Liver (tissue), 3 donors: Measurements from ENCODE around the gene LURAP1L.

ENCODE experiments used
- CTCF ChIP-seq: fragments of 150-350 bp; IDR thresholded peaks from 2 replicates; pipeline ENCODE4 v1.5.1; 2017; ENCODE audit warnings: improper control_type of control experiment, low read depth, low read length; ENCODE audit not compliant: missing input control
- EGR1 ChIP-seq, 2 donors: IDR thresholded peaks; 2 replicates each; pipeline ENCODE4 v1.6.1; 2016 to 2018; ENCODE audit warnings: antibody characterized with exemption in 2 of 2, low read depth in 2 of 2
- GABPA ChIP-seq, 2 donors: IDR thresholded peaks in 1 of 2; conservative IDR thresholded peaks in 1 of 2; 2 replicates each; pipeline ENCODE4 v1.6.1; 2016; ENCODE audit warnings: antibody characterized with exemption in 2 of 2, mild to moderate bottlenecking in 1 of 2, moderate library complexity in 1 of 2
- HNF4A ChIP-seq, 2 donors: conservative IDR thresholded peaks; 2 replicates each; pipeline ENCODE4 v1.6.1; 2016; ENCODE audit warnings: antibody characterized with exemption in 2 of 2, mild to moderate bottlenecking in 2 of 2
- JUND ChIP-seq, 2 donors: IDR thresholded peaks; 2 replicates each; pipeline ENCODE4 v1.6.1; 2016; ENCODE audit warnings: antibody characterized with exemption in 2 of 2
- MAX ChIP-seq: IDR thresholded peaks from 2 replicates; pipeline ENCODE4 v1.6.1; 2016; ENCODE audit warnings: antibody characterized with exemption
- RAD21 ChIP-seq, 2 donors: IDR thresholded peaks; 2 replicates each; pipeline ENCODE4 v1.6.1; 2016; ENCODE audit warnings: antibody characterized with exemption in 2 of 2, mild to moderate bottlenecking in 2 of 2
- TAF1 ChIP-seq: conservative IDR thresholded peaks from 2 replicates; pipeline ENCODE4 v1.6.1; 2016; ENCODE audit warnings: antibody characterized with exemption, mild to moderate bottlenecking
- ZBTB33 ChIP-seq: IDR thresholded peaks from 2 replicates; pipeline ENCODE4 v1.6.1; 2016; ENCODE audit warnings: antibody characterized with exemption
- TF ChIP-seq, protein P1 (sequence below): IDR thresholded peaks from 2 replicates; pipeline ENCODE4 v1.6.1; 2016; ENCODE audit warnings: antibody characterized with exemption
- TF ChIP-seq, protein P2 (sequence below): IDR thresholded peaks from 2 replicates; pipeline ENCODE4 v1.6.1; 2016; ENCODE audit warnings: antibody characterized with exemption, mild to moderate bottlenecking
- donor health status: healthy.
- donor health status: healthy.

GRCh38 chr9:12735665-12736064 lies 39.2 kb upstream of the LURAP1L start:
- TF ChIP-seq CTCF = no peak
- no peak for TF ChIP-seq EGR1 (IDR thresholded peaks at IDR 0.05; ENCODE audit: low read depth in 2 of 2)
- TF ChIP-seq, protein P1, sequence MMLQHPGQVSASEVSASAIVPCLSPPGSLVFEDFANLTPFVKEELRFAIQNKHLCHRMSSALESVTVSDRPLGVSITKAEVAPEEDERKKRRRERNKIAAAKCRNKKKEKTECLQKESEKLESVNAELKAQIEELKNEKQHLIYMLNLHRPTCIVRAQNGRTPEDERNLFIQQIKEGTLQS = no peak
- no peak for TF ChIP-seq TAF1
- no peak for TF ChIP-seq RAD21 (IDR thresholded peaks at IDR 0.05)
- TF ChIP-seq, protein P2, sequence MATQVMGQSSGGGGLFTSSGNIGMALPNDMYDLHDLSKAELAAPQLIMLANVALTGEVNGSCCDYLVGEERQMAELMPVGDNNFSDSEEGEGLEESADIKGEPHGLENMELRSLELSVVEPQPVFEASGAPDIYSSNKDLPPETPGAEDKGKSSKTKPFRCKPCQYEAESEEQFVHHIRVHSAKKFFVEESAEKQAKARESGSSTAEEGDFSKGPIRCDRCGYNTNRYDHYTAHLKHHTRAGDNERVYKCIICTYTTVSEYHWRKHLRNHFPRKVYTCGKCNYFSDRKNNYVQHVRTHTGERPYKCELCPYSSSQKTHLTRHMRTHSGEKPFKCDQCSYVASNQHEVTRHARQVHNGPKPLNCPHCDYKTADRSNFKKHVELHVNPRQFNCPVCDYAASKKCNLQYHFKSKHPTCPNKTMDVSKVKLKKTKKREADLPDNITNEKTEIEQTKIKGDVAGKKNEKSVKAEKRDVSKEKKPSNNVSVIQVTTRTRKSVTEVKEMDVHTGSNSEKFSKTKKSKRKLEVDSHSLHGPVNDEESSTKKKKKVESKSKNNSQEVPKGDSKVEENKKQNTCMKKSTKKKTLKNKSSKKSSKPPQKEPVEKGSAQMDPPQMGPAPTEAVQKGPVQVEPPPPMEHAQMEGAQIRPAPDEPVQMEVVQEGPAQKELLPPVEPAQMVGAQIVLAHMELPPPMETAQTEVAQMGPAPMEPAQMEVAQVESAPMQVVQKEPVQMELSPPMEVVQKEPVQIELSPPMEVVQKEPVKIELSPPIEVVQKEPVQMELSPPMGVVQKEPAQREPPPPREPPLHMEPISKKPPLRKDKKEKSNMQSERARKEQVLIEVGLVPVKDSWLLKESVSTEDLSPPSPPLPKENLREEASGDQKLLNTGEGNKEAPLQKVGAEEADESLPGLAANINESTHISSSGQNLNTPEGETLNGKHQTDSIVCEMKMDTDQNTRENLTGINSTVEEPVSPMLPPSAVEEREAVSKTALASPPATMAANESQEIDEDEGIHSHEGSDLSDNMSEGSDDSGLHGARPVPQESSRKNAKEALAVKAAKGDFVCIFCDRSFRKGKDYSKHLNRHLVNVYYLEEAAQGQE = no peak
- no peak for TF ChIP-seq JUND (IDR thresholded peaks at IDR 0.05)
- no peak for TF ChIP-seq ZBTB33
- TF ChIP-seq GABPA (IDR thresholded peaks at IDR 0.05 in 1 of 2, conservative IDR thresholded peaks at IDR 0.05 in 1 of 2) = no peak
- TF ChIP-seq HNF4A (conservative IDR thresholded peaks at IDR 0.05) = no peak
- TF ChIP-seq MAX = no peak
